ENCODE data around the gene HTR2A.

The HTR2A gene

GRCh38 chr13:46861959-46862358 is 34.9 kb downstream of the HTR2A start:
- H3K9ac ChIP-seq (ENCODE audit: low read length), result no peak overlapping the region
- H3K4me3 ChIP-seq (ENCODE audit: low read length), result no peak overlapping the region
- H3K4me1 ChIP-seq (ENCODE audit: low read length), result no peaks in the 10 kb centered on the region
- H3K4me2 ChIP-seq (ENCODE audit: low read depth, low read length), result no peak overlapping the region
- H3K9me3 ChIP-seq (replicated peaks; ENCODE audit: insufficient read depth, low read length), result no peaks in the 10 kb centered on the region
- H3K27ac ChIP-seq (ENCODE audit: low read length), result no peak overlapping the region
- no peaks in the 10 kb centered on the region for H3K36me3 ChIP-seq (replicated peaks; ENCODE audit: insufficient read depth, low read length)
- no peak for DNase-seq
- no peaks in the 10 kb centered on the region for H3K27me3 ChIP-seq (replicated peaks; ENCODE audit: insufficient read depth, low read length)
- H3K79me2 ChIP-seq (ENCODE audit: low read length), result no peaks in the 10 kb centered on the region
- H4K20me1 ChIP-seq (ENCODE audit: insufficient read depth, low read length), result no peaks in the 10 kb centered on the region
- no peak for TF ChIP-seq EZH2 (optimal IDR thresholded peaks at IDR 0.05; ENCODE audit: low read depth, low read length)
- no peak for TF ChIP-seq EZH2phosphoT487 (IDR thresholded peaks at IDR 0.05; ENCODE audit: low read length)
- TF ChIP-seq CTCF (IDR thresholded peaks at IDR 0.05; ENCODE audit: low read length), result no peak
- H2AFZ ChIP-seq (ENCODE audit: low read length), result no peak overlapping the region
- no peaks in the 10 kb centered on the region for H3K9me2 ChIP-seq (replicated peaks; ENCODE audit: insufficient read depth, low read length)
- no peaks in the 10 kb centered on the region for H3F3A ChIP-seq (ENCODE audit: insufficient read depth, low read length)

- Histone ChIP-seq H3K79me2 (ENCODE audit: low read length) (no peaks in the 10 kb centered on the region), H3K4me3 (ENCODE audit: low read length) (no peak overlapping the region), H2AFZ (ENCODE audit: low read length) (no peak overlapping the region), H3K27ac (ENCODE audit: low read length) (no peak overlapping the region), H3K4me1 (ENCODE audit: low read length) (no peaks in the 10 kb centered on the region), H3K9ac (ENCODE audit: low read length) (no peak overlapping the region), H3K9me3 (replicated peaks; ENCODE audit: insufficient read depth, low read length) (no peaks in the 10 kb centered on the region), H3K36me3 (replicated peaks; ENCODE audit: insufficient read depth, low read length) (no peaks in the 10 kb centered on the region), H3F3A (ENCODE audit: insufficient read depth, low read length) (no peaks in the 10 kb centered on the region), H3K9me2 (replicated peaks; ENCODE audit: insufficient read depth, low read length) (no peaks in the 10 kb centered on the region), H4K20me1 (ENCODE audit: insufficient read depth, low read length) (no peaks in the 10 kb centered on the region), H3K4me2 (ENCODE audit: low read depth, low read length) (no peak overlapping the region), H3K27me3 (replicated peaks; ENCODE audit: insufficient read depth, low read length) (no peaks in the 10 kb centered on the region)
- no peak for DNase-seq
- TF ChIP-seq EZH2 (optimal IDR thresholded peaks at IDR 0.05; ENCODE audit: low read depth, low read length) (no peak), CTCF (IDR thresholded peaks at IDR 0.05; ENCODE audit: low read length) (no peak), EZH2phosphoT487 (IDR thresholded peaks at IDR 0.05; ENCODE audit: low read length) (no peak)
These were observed 36.1 kb downstream of the HTR2A start for GRCh38 chr13:46860722-46861121.

- H3K9ac ChIP-seq (ENCODE audit: low read length), result no peak overlapping the region
- no peaks in the 10 kb centered on the region for H4K20me1 ChIP-seq (ENCODE audit: insufficient read depth, low read length)
- no peak for DNase-seq
- no peaks in the 10 kb centered on the region for H3K9me3 ChIP-seq (replicated peaks; ENCODE audit: insufficient read depth, low read length)
- H3K79me2 ChIP-seq (ENCODE audit: low read length), result no peaks in the 10 kb centered on the region
- TF ChIP-seq EZH2phosphoT487 (IDR thresholded peaks at IDR 0.05; ENCODE audit: low read length) (no peak), EZH2 (optimal IDR thresholded peaks at IDR 0.05; ENCODE audit: low read depth, low read length) (no peak), CTCF (IDR thresholded peaks at IDR 0.05; ENCODE audit: low read length) (no peak)
- H3K4me1 ChIP-seq (ENCODE audit: low read length), result no peaks in the 10 kb centered on the region
- no peak overlapping the region for H2AFZ ChIP-seq (ENCODE audit: low read length)
- H3K9me2 ChIP-seq (replicated peaks; ENCODE audit: insufficient read depth, low read length), result no peaks in the 10 kb centered on the region
- no peaks in the 10 kb centered on the region for H3K27me3 ChIP-seq (replicated peaks; ENCODE audit: insufficient read depth, low read length)
- H3F3A ChIP-seq (ENCODE audit: insufficient read depth, low read length), result no peaks in the 10 kb centered on the region
- no peak overlapping the region for H3K27ac ChIP-seq (ENCODE audit: low read length)
- H3K36me3 ChIP-seq (replicated peaks; ENCODE audit: insufficient read depth, low read length), result no peaks in the 10 kb centered on the region
- H3K4me2 ChIP-seq (ENCODE audit: low read depth, low read length), result no peak overlapping the region
- no peak overlapping the region for H3K4me3 ChIP-seq (ENCODE audit: low read length)
These were observed 38.1 kb downstream of the HTR2A start for GRCh38 chr13:46858776-46859175.

Data from MM.1S (cell line).